COR-L47 (cell line): ENCODE data around the gene PPM1L.
"Not testable (repeated sequence)": the region's sequence is repeated elsewhere in the genome, so short reads cannot be mapped to it uniquely, and the experiment has no call there.

ENCODE experiments used
- DNase-seq: peaks from one replicate; lab custom pipeline; 2025; lab: John Stamatoyannopoulos, UW

PPM1L gene

GRCh38 chr3:160987982-160988964 is 232.2 kb downstream of the PPM1L start:
- DNase-seq = no peak

GRCh38 chr3:160990446-160990845 is 234.4 kb downstream of the PPM1L start:
- no peak for DNase-seq

GRCh38 chr3:160992712-160993111 is 236.7 kb downstream of the PPM1L start:
- no peak for DNase-seq

- DNase-seq = no peak
Measured at GRCh38 chr3:160996811-160997210, 240.8 kb downstream of the PPM1L start.

GRCh38 chr3:160998581-160998980 is 242.6 kb downstream of the PPM1L start:
- DNase-seq = no peak

GRCh38 chr3:160999274-160999673 is 243.2 kb downstream of the PPM1L start:
- no peak for DNase-seq

- no peak for DNase-seq
Measured at GRCh38 chr3:161008086-161008485, 252.1 kb downstream of the PPM1L start.

- DNase-seq = not testable (repeated sequence)
Measured at GRCh38 chr3:161010151-161010550, 254.1 kb downstream of the PPM1L start.

- peak; percentile 42 for DNase-seq
Measured at GRCh38 chr3:161014843-161015749, 259.1 kb downstream of the PPM1L start.

GRCh38 chr3:161016417-161017313 is 260.6 kb downstream of the PPM1L start:
- no peak for DNase-seq

- DNase-seq = no peak
Measured at GRCh38 chr3:161017971-161018370, 261.9 kb downstream of the PPM1L start.

GRCh38 chr3:161020256-161020655 is 264.2 kb downstream of the PPM1L start:
- no peak for DNase-seq

GRCh38 chr3:161025911-161026310 is 269.9 kb downstream of the PPM1L start:
- DNase-seq = no peak

- no peak for DNase-seq
Measured at GRCh38 chr3:161026612-161027510, 270.8 kb downstream of the PPM1L start.

GRCh38 chr3:161028555-161029153 is 272.6 kb downstream of the PPM1L start:
- no peak for DNase-seq

- DNase-seq = no peak
Measured at GRCh38 chr3:161031134-161031533, 275.1 kb downstream of the PPM1L start.

- DNase-seq = not testable (repeated sequence)
Measured at GRCh38 chr3:161034913-161035550, 279.0 kb downstream of the PPM1L start.

GRCh38 chr3:161035711-161036110 is 279.7 kb downstream of the PPM1L start:
- DNase-seq = no peak

- DNase-seq = no peak
Measured at GRCh38 chr3:161038725-161039124, 282.7 kb downstream of the PPM1L start.
